HCT116 (cell line): Measurements from ENCODE around the gene SLAMF8. TPM values are rescaled to one million over a fixed set of nuclear protein-coding genes. Genes with fewer than 3 reads are reported as not detected.

ENCODE experiments used
- ATAC-seq: fragments of 200-7000 bp; cut with Tn5 transposase; 2 replicates; pipeline ENCODE4 v1.9.1; 2020; ENCODE audit warnings: mild to moderate bottlenecking, moderate library complexity
- BruUV-seq: library from RNA; stranded (reverse); fragments of 400-500 nt; replicated peaks from 2 replicates; lab custom pipeline; 2021; lab: Mats Ljungman, UMichigan
- CTCF ChIA-PET: fragments of 300-600 bp; sonication (Branson Sonifier 250); formaldehyde crosslinking; loops from one replicate; lab custom pipeline; 2021; ENCODE audit warnings: antibody characterized with exemption; lab: Charles Lee
- POLR2A ChIA-PET: fragments of 300-600, 350-600 bp; sonication (Branson Sonifier 250); formaldehyde crosslinking; loops from one replicate; lab custom pipeline; 2021; ENCODE audit warnings: antibody characterized with exemption; lab: Charles Lee
- RAD21 ChIA-PET, 2 experiments: fragments of 300-600 bp; sonication (Branson Sonifier 250); formaldehyde crosslinking; loops; one replicate each; lab custom pipeline; 2023; ENCODE audit warnings: low total read pairs in 2 of 2; ENCODE audit not compliant: uncharacterized antibody in 2 of 2, unreplicated experiment in 2 of 2, low non-redundant PET in 1 of 2; lab: Charles Lee
- DNase-seq: peaks from one replicate; pipeline ENCODE4 v3.0.0-alpha.2; 2010; ENCODE audit warnings: low read depth, low spot score
- H2AFZ ChIP-seq: fragments of 200-600 bp; shearing (Covaris generic), sonication (generic); 2 replicates; pipeline ENCODE4 v1.6.1; 2017; ENCODE audit warnings: low read depth, mixed run types, mixed read lengths, antibody characterized with exemption, low read length; ENCODE audit not compliant: poor library complexity, severe bottlenecking
- H3K27ac ChIP-seq: 2 replicates; pipeline ENCODE4 v1.5.1; 2012; ENCODE audit warnings: low read depth, low read length
- H3K27me3 ChIP-seq: fragments of 200-600 bp; sonication (generic); 2 replicates; pipeline ENCODE4 v1.6.1; 2016; ENCODE audit warnings: mixed run types, low read length, mixed read lengths; ENCODE audit not compliant: insufficient read depth
- H3K36me3 ChIP-seq, 2 experiments: fragments of 200-500 bp in 1 of 2; fragments of 200-600 bp in 1 of 2; sonication (Bioruptor generic) in 1 of 2; sonication (generic) in 1 of 2; 2 replicates each; pipeline versions ENCODE4 v1.5.1 to v1.6.1; 2014 to 2016; ENCODE audit warnings: low read length in 2 of 2, inconsistent platforms in 1 of 2, mixed read lengths in 1 of 2, mixed run types in 1 of 2; ENCODE audit not compliant: insufficient read depth in 2 of 2, control insufficient read depth in 1 of 2
- H3K4me1 ChIP-seq, 2 experiments: fragments of 200-600 bp in 1 of 2; sonication (generic) in 1 of 2; 2 replicates each; pipeline versions ENCODE4 v1.5.1 to v1.6.1; 2012 to 2017; ENCODE audit warnings: low read length in 2 of 2, inconsistent platforms in 1 of 2, mild to moderate bottlenecking in 1 of 2, mixed read lengths in 1 of 2, mixed run types in 1 of 2, moderate library complexity in 1 of 2; ENCODE audit not compliant: insufficient read depth in 2 of 2, control insufficient read depth in 1 of 2
- H3K4me2 ChIP-seq: fragments of 200-600 bp; sonication (generic); 2 replicates; pipeline ENCODE4 v1.6.1; 2017; ENCODE audit warnings: mixed run types, low read length, mixed read lengths
- H3K4me3 ChIP-seq, 2 experiments: fragments of 200-600 bp in 1 of 2; sonication (generic) in 1 of 2; replicated peaks in 1 of 2; 2 replicates each; pipeline ENCODE4 v1.5.1; 2011 to 2016; ENCODE audit warnings: low read length in 2 of 2, control low read depth in 1 of 2, low read depth in 1 of 2, mild to moderate bottlenecking in 1 of 2, mixed read lengths in 1 of 2, mixed run types in 1 of 2
- H3K79me2 ChIP-seq: fragments of 200-600 bp; sonication (generic); 2 replicates; pipeline ENCODE4 v1.6.1; 2017; ENCODE audit warnings: mild to moderate bottlenecking, mixed run types, low read length, moderate library complexity, mixed read lengths; ENCODE audit not compliant: insufficient read depth
- H3K9ac ChIP-seq: fragments of 200-600 bp; sonication (generic); 2 replicates; pipeline ENCODE4 v1.6.1; 2016; ENCODE audit warnings: low read length, mixed read lengths
- H3K9me2 ChIP-seq: fragments of 200-600 bp; sonication (generic), shearing (Covaris generic); 2 replicates; pipeline ENCODE4 v1.6.1; 2017; ENCODE audit warnings: mixed run types, mild to moderate bottlenecking, moderate library complexity; ENCODE audit not compliant: insufficient read depth
- H3K9me3 ChIP-seq, 2 experiments: fragments of 200-500 bp in 1 of 2; fragments of 200-600 bp in 1 of 2; sonication (Bioruptor generic) in 1 of 2; sonication (generic) in 1 of 2; 2 replicates each; pipeline ENCODE4 v1.6.1; 2014 to 2017; ENCODE audit warnings: low read length in 2 of 2, mixed read lengths in 2 of 2, inconsistent platforms in 1 of 2, low read depth in 1 of 2, mild to moderate bottlenecking in 1 of 2, mixed run types in 1 of 2, moderate library complexity in 1 of 2; ENCODE audit not compliant: control insufficient read depth in 1 of 2, insufficient read depth in 1 of 2
- H4K20me1 ChIP-seq: fragments of 200-600 bp; sonication (generic), shearing (Covaris generic); 2 replicates; pipeline ENCODE4 v1.6.1; 2017; ENCODE audit warnings: mixed run types, mild to moderate bottlenecking, moderate library complexity; ENCODE audit not compliant: insufficient read depth
- CEBPB ChIP-seq: IDR thresholded peaks from 2 replicates; pipeline ENCODE4 v1.6.1; 2012; ENCODE audit warnings: low read depth
- JUND ChIP-seq: IDR thresholded peaks from 2 replicates; pipeline ENCODE4 v1.6.1; 2012
- POLR2A ChIP-seq: IDR thresholded peaks from 2 replicates; pipeline ENCODE4 v1.7.0; 2011; ENCODE audit warnings: borderline replicate concordance; ENCODE audit not compliant: insufficient read depth, insufficient read length; ENCODE audit errors: extremely low read depth
- POLR2AphosphoS5 ChIP-seq: IDR thresholded peaks from 2 replicates; pipeline ENCODE4 v1.6.1; 2011; ENCODE audit warnings: mild to moderate bottlenecking, low read depth, low read length, moderate library complexity
- SRF ChIP-seq: IDR thresholded peaks from 2 replicates; pipeline ENCODE4 v1.6.1; 2012; ENCODE audit warnings: low read depth
- TCF7L2 ChIP-seq: IDR thresholded peaks from 2 replicates; pipeline ENCODE4 v1.7.0; 2011; ENCODE audit warnings: borderline replicate concordance, inconsistent platforms; ENCODE audit not compliant: insufficient read depth, insufficient read length; ENCODE audit errors: extremely low read depth
- ZFX ChIP-seq: fragments of 450-650 bp; IDR thresholded peaks from 2 replicates; pipeline ENCODE4 v1.6.1; 2017
- intact Hi-C: fragments of 100-400 bp; cut with micrococcal nuclease; formaldehyde crosslinking; loops from 2 replicates; pipeline ENCODE4 v1.10.0; 2022
- total RNA-seq: library from RNA; stranded (reverse); gene quantifications from one replicate; pipeline ENCODE4 v1.2.1, GENCODE V29; 2021; ENCODE audit not compliant: unreplicated experiment
- TF ChIP-seq, protein P1 (sequence below): IDR thresholded peaks from 2 replicates; pipeline ENCODE4 v1.6.1; 2012
- TF ChIP-seq, protein P2 (sequence below): IDR thresholded peaks from 2 replicates; pipeline ENCODE4 v1.6.1; 2011; ENCODE audit warnings: mild to moderate bottlenecking, low read length, moderate library complexity; ENCODE audit not compliant: insufficient replicate concordance; ENCODE audit errors: extremely low read depth
- TF ChIP-seq, protein P3 (sequence below): IDR thresholded peaks from 2 replicates; pipeline ENCODE4 v1.6.1; 2012; ENCODE audit warnings: low read depth

Gene SLAMF8
- total RNA-seq, 1 experiment from 2014 or later, result not detected

DNA sequence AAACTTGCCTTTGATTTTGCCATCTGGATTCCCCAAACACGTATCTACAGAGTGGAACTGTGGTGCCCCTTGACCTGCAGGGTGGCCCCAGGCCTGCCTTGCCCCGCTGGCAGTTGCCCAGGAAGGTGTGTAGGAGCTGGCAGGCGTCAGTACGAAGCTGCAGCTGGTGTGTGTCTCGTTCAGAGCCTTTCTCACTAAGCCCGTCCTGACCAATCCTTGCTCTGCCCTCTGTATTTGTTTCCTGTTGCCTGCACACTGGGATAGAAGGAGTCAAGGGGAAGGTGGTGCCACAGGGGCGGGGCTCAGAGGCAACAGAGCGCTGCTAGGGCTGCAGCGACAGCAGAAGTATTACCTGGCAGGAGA, 41.0 kb downstream of the SLAMF8 start:
- CTCF ChIA-PET, result no interaction called here
- peak overlapping the region; percentile 60 for H3K4me2 ChIP-seq
- RAD21 ChIA-PET, result no interaction called here

DNA sequence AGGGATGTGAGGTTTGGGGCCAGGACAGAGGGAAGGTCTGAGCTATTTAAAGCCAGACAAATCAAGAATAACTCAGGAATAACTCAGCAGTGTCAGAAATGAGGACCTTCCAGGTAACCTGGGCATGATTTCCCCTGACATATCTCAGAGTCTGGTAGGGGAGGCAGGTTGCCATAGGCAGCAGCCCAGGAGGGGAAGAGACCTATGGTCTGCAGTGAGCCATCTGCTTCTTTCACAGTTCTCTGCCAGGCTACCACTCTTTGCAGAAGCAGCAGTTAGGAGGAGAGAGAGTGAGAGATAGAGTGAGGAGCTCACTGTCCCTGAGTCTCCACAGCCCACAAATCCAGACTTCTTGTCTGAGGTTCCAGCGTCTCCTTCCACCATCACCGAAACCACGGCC, 42.1 kb downstream of the SLAMF8 start:
- Histone ChIP-seq H3K27me3 (no peaks in the 10 kb centered on the region; the same call in 1 of the 2 replicates), H3K4me1 (peaks cover 29 to 57% of the 10 kb centered on the region in 2 experiments), H3K9me2 (no peaks in the 10 kb centered on the region), H3K9ac (peak overlapping the region; percentile 27), H3K4me2 (peak overlapping the region; percentile 60), H3K79me2 (no peaks in the 10 kb centered on the region), H3K27ac (no peak overlapping the region), H2AFZ (peak overlapping the region; percentile 19), H4K20me1 (no peaks in the 10 kb centered on the region), H3K36me3 (no peaks in the 10 kb centered on the region), H3K4me3 (peak overlapping the region in 1 of 2 experiments; percentile 24; a peak in 1 of 4 replicates), H3K9me3 (no peaks in the 10 kb centered on the region)
- ChIA-PET CTCF (interaction anchor here (0.9 to 1.2 kb wide), 3 partner anchors 70 to 88 kb away, joined by 3 to 4 read pairs (median 3); partner anchors contain the start of gene DUSP23), POLR2A (interaction anchor here (0.9 to 1.5 kb wide), 3 partner anchors 13 to 21 kb away, joined by 3 to 5 read pairs (median 3); no protein-coding TSS in a partner anchor), RAD21 (no interaction called here)
- intact Hi-C loops, result no loop called here
- no TSS peak for BruUV-seq
- no peak for DNase-seq
- TF ChIP-seq, protein P1, sequence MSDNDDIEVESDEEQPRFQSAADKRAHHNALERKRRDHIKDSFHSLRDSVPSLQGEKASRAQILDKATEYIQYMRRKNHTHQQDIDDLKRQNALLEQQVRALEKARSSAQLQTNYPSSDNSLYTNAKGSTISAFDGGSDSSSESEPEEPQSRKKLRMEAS, result no peak
- TF ChIP-seq SRF (no peak), ZFX (no peak), TCF7L2 (no peak), CEBPB (no peak), POLR2AphosphoS5 (no peak), JUND (no peak), POLR2A (no peak)
- TF ChIP-seq, protein P2, sequence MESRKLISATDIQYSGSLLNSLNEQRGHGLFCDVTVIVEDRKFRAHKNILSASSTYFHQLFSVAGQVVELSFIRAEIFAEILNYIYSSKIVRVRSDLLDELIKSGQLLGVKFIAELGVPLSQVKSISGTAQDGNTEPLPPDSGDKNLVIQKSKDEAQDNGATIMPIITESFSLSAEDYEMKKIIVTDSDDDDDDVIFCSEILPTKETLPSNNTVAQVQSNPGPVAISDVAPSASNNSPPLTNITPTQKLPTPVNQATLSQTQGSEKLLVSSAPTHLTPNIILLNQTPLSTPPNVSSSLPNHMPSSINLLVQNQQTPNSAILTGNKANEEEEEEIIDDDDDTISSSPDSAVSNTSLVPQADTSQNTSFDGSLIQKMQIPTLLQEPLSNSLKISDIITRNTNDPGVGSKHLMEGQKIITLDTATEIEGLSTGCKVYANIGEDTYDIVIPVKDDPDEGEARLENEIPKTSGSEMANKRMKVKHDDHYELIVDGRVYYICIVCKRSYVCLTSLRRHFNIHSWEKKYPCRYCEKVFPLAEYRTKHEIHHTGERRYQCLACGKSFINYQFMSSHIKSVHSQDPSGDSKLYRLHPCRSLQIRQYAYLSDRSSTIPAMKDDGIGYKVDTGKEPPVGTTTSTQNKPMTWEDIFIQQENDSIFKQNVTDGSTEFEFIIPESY, result no peak
- TF ChIP-seq, protein P3, sequence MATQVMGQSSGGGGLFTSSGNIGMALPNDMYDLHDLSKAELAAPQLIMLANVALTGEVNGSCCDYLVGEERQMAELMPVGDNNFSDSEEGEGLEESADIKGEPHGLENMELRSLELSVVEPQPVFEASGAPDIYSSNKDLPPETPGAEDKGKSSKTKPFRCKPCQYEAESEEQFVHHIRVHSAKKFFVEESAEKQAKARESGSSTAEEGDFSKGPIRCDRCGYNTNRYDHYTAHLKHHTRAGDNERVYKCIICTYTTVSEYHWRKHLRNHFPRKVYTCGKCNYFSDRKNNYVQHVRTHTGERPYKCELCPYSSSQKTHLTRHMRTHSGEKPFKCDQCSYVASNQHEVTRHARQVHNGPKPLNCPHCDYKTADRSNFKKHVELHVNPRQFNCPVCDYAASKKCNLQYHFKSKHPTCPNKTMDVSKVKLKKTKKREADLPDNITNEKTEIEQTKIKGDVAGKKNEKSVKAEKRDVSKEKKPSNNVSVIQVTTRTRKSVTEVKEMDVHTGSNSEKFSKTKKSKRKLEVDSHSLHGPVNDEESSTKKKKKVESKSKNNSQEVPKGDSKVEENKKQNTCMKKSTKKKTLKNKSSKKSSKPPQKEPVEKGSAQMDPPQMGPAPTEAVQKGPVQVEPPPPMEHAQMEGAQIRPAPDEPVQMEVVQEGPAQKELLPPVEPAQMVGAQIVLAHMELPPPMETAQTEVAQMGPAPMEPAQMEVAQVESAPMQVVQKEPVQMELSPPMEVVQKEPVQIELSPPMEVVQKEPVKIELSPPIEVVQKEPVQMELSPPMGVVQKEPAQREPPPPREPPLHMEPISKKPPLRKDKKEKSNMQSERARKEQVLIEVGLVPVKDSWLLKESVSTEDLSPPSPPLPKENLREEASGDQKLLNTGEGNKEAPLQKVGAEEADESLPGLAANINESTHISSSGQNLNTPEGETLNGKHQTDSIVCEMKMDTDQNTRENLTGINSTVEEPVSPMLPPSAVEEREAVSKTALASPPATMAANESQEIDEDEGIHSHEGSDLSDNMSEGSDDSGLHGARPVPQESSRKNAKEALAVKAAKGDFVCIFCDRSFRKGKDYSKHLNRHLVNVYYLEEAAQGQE, result no peak
- ATAC-seq, result peak; percentile 36

More for the DNA sequence above, 41.0 kb downstream of the SLAMF8 start:
- BruUV-seq, result no TSS peak
- no peaks in the 10 kb centered on the region for H3K9me3 ChIP-seq
- no peaks in the 10 kb centered on the region for H4K20me1 ChIP-seq
- no peaks in the 10 kb centered on the region for H3K9me2 ChIP-seq
- H3K27me3 ChIP-seq, result no peaks in the 10 kb centered on the region; the same call in 1 of the 2 replicates
- intact Hi-C loops, result no loop called here
- H3K4me3 ChIP-seq, result no peak overlapping the region
- H3K9ac ChIP-seq, result no peak overlapping the region
- DNase-seq (no peak), ATAC-seq (peak; percentile 27; the same call in 1 of the 2 replicates)
- no peak overlapping the region for H3K27ac ChIP-seq
- no peak overlapping the region for H2AFZ ChIP-seq
- peaks cover 29 to 57% of the 10 kb centered on the region in 2 experiments for H3K4me1 ChIP-seq
- H3K79me2 ChIP-seq, result no peaks in the 10 kb centered on the region
- POLR2A ChIA-PET, result no interaction called here
- TF ChIP-seq POLR2AphosphoS5 (0 out of 2 replicates have a peak, but pooled peaks have one; percentile 28), SRF (no peak)
- TF ChIP-seq, all 23 proteins: peak for 1
- H3K36me3 ChIP-seq, result no peaks in the 10 kb centered on the region
